GM12892 (cell line): Measurements from ENCODE around the gene PRPF4.

ENCODE experiments used
- POLR2A ChIP-seq: IDR thresholded peaks from 2 replicates; pipeline ENCODE4 v1.6.1; 2011; ENCODE audit warnings: low read depth, low read length, control low read depth
- TAF1 ChIP-seq: IDR thresholded peaks from 2 replicates; pipeline ENCODE4 v1.6.1; 2011; ENCODE audit warnings: low read depth, mild to moderate bottlenecking, control low read depth, low read length, borderline replicate concordance

GRCh38 chr9:113302792-113303418 is 27.4 kb downstream of the PRPF4 start, which contains the start of gene RNF183:
- TF ChIP-seq TAF1 (no peak), POLR2A (no peak)
